Esophagus muscularis mucosa (tissue), 3 donors: Measurements from ENCODE around the gene GOLGA7B.

Experiments
- CTCF ChIP-seq, 3 experiments: fragments of 200-600 bp in 2 of 3; fragments of 450-650 bp in 1 of 3; sonication (generic) in 2 of 3; IDR thresholded peaks; one replicate each; pipeline ENCODE4 v1.5.1; 2017 to 2019; ENCODE audit warnings: antibody characterized with exemption in 3 of 3, mild to moderate bottlenecking in 2 of 3, moderate library complexity in 1 of 3
- EP300 ChIP-seq: sonication (generic); formaldehyde crosslinking; IDR thresholded peaks from one replicate; pipeline ENCODE4 v1.6.1; 2017; ENCODE audit warnings: antibody characterized with exemption

DNA sequence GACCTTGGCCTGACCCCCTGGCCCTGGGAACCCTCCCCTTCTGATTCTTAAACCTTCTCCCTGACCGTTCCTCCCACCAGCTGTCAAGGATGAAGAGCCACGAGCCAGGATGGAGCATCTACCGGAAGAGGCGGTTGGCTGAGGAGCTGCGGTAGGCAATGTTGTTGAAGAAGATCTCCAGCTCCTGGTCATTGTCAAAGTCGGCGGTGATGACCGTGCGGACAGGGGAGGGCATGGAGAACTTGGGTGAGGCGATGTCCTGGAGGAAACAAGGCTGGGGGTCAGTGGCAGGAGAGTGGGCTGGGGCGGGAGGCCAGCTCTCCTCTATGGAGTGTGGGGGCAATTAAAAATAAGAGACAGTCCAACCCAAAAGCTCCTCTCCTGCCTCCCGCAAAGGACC, 51.7 kb downstream of the GOLGA7B start:
- no peak for TF ChIP-seq EP300
- TF ChIP-seq CTCF (IDR thresholded peaks at IDR 0.05): no peak
